ENCODE results near the gene EIF5A. TPM values are rescaled to one million over a fixed set of nuclear protein-coding genes. Genes with fewer than 3 reads are reported as not detected.

Gene EIF5A
- 284 TPM for polyA plus RNA-seq (ENCODE audit: insufficient read length)
- long read RNA-seq, donor 1, transcript EIF5A-205 (6 exons, 1,271 nt), result minor isoform, 8 of 446 reads
- long read RNA-seq, donor 1, transcript EIF5A-210 (2 exons, 609 nt), result minor isoform, 6 of 446 reads
- long read RNA-seq, donor 1, transcript EIF5A-202 (6 exons, 1,511 nt), result major isoform, 237 of 446 reads
- long read RNA-seq, donor 1, partial matches to known transcripts, result 150 of 446 reads
- long read RNA-seq, donor 1, other reads (novel, unspliced or antisense), result 43 of 446 reads
- long read RNA-seq, donor 2, transcript EIF5A-202 (6 exons, 1,511 nt), result major isoform, 117 of 133 reads
- long read RNA-seq, donor 2, partial matches to known transcripts, result 5 of 133 reads
- long read RNA-seq, donor 2, other reads (novel, unspliced or antisense), result 0 of 133 reads
- long read RNA-seq, donor 3, transcript EIF5A-202 (6 exons, 1,511 nt), result major isoform, 125 of 145 reads
- long read RNA-seq, donor 3, transcript EIF5A-205 (6 exons, 1,271 nt), result minor isoform, 6 of 145 reads
- long read RNA-seq, donor 3, partial matches to known transcripts, result 6 of 145 reads
- long read RNA-seq, donor 3, other reads (novel, unspliced or antisense), result 0 of 145 reads
- long read RNA-seq, donor 4, partial matches to known transcripts, result 0 of 4 reads
- long read RNA-seq, donor 4, other reads (novel, unspliced or antisense), result 0 of 4 reads
- long read RNA-seq, donor 5, transcript EIF5A-205 (6 exons, 1,271 nt), result minor isoform, 9 of 512 reads
- long read RNA-seq, donor 5, transcript EIF5A-201 (6 exons, 1,256 nt), result minor isoform, 10 of 512 reads
- long read RNA-seq, donor 5, transcript EIF5A-202 (6 exons, 1,511 nt), result major isoform, 290 of 512 reads
- long read RNA-seq, donor 5, transcript EIF5A-210 (2 exons, 609 nt), result minor isoform, 5 of 512 reads
- long read RNA-seq, donor 5, partial matches to known transcripts, result 147 of 512 reads
- long read RNA-seq, donor 5, other reads (novel, unspliced or antisense), result 49 of 512 reads
- long read RNA-seq, donor 6, transcript EIF5A-202 (6 exons, 1,511 nt), result major isoform, 191 of 235 reads
- long read RNA-seq, donor 6, transcript EIF5A-201 (6 exons, 1,256 nt), result minor isoform, 8 of 235 reads
- long read RNA-seq, donor 6, partial matches to known transcripts, result 19 of 235 reads
- long read RNA-seq, donor 6, other reads (novel, unspliced or antisense), result 9 of 235 reads
- long read RNA-seq, donor 7, transcript EIF5A-202 (6 exons, 1,511 nt), result major isoform, 195 of 243 reads
- long read RNA-seq, donor 7, transcript EIF5A-205 (6 exons, 1,271 nt), result minor isoform, 10 of 243 reads
- long read RNA-seq, donor 7, transcript EIF5A-201 (6 exons, 1,256 nt), result minor isoform, 6 of 243 reads
- long read RNA-seq, donor 7, partial matches to known transcripts, result 23 of 243 reads
- long read RNA-seq, donor 7, other reads (novel, unspliced or antisense), result 5 of 243 reads
- long read RNA-seq, donor 8, transcript EIF5A-202 (6 exons, 1,511 nt), result major isoform, 69 of 73 reads
- long read RNA-seq, donor 8, partial matches to known transcripts, result 0 of 73 reads
- long read RNA-seq, donor 8, other reads (novel, unspliced or antisense), result 0 of 73 reads

GRCh38 chr17:7306911-7307685, at the start of gene EIF5A:
EIF5A (plus strand) TSS chr17:7307628; CDS start chr17:7309636, 2,008 bp downstream.
- DNase-seq, result peak; percentile 100

- no peak for DNase-seq
Measured at GRCh38 chr17:7258731-7259554, 48.5 kb upstream of the EIF5A start.

GRCh38 chr17:7259555-7259889, 47.9 kb upstream of the EIF5A start:
- DNase-seq, result no peak

- DNase-seq, result no peak
Measured at GRCh38 chr17:7260151-7260550, 47.3 kb upstream of the EIF5A start.

- DNase-seq, result no peak
Measured at GRCh38 chr17:7260651-7261378, 46.6 kb upstream of the EIF5A start.

GRCh38 chr17:7261379-7262191, 45.8 kb upstream of the EIF5A start:
- no peak for DNase-seq

- no peak for DNase-seq
Measured at GRCh38 chr17:7262192-7262934, 45.1 kb upstream of the EIF5A start, which contains the start of gene CLDN7. CLDN7 (minus strand) TSS chr17:7262478; CDS start chr17:7262043, 435 bp downstream.

- DNase-seq, result no peak
Measured at GRCh38 chr17:7262935-7263800, 44.3 kb upstream of the EIF5A start.

- DNase-seq, result no peak
Measured at GRCh38 chr17:7263801-7264078, 43.7 kb upstream of the EIF5A start.

GRCh38 chr17:7266784-7267183, 40.6 kb upstream of the EIF5A start:
- DNase-seq, result no peak

GRCh38 chr17:7279448-7279847, 28.0 kb upstream of the EIF5A start:
- no peak for DNase-seq

- DNase-seq, result peak; percentile 80
Measured at GRCh38 chr17:7280519-7281073, 26.8 kb upstream of the EIF5A start.

GRCh38 chr17:7281074-7281952, 26.1 kb upstream of the EIF5A start, which contains the start of gene SLC2A4:
SLC2A4 (plus strand) TSS chr17:7281718; CDS start chr17:7281935, 217 bp downstream.
- DNase-seq, result peak; percentile 97

GRCh38 chr17:7281953-7282751, 25.3 kb upstream of the EIF5A start:
- peak; percentile 53 for DNase-seq
